Measurements from ENCODE around the gene RHOB.

DNA sequence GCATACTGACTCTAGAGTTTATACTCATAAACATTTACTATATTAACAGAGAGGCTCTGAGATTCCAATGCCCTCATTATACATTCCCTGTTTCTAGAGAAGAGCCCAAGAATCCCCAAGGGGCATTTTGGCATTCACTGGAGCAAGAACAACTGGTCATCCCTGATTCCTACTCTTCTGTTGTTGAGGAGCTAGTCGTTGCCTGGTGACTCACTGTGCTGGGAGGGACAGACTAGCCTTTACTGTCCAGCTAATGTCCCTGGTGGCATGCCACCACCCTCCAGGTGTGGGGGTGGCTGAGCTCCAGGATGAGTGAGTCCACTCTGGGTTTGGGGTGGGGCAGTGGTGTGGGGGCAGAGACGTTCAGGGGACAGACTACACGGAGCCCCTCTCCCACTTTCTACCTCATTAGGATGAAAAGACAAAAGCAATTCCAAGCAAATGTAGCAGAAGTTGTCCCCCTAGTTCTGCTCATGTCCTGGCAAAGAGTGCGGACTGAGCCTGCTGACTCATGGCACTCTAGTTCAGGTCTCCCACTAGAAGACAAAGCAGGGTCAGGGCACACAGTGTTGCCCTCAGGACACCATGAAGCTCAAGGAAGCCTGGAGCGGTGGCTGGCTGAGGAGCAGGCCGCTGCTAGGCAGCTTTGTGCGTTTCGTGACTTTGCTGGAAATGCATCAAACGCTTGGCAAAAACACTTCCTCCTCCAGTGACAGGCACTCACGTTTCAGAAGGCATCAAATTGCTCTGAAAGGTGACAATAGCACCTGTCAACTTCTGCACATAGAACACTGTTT, 49.4 kb downstream of the RHOB start:
- TF ChIP-seq TAF1 (IDR thresholded peaks at IDR 0.05; ENCODE audit: borderline replicate concordance, insufficient read depth, low read length) = no peak
- TF ChIP-seq POLR2AphosphoS5 (IDR thresholded peaks at IDR 0.05; ENCODE audit: low read depth, low read length) = no peak
- TF ChIP-seq, protein P1, sequence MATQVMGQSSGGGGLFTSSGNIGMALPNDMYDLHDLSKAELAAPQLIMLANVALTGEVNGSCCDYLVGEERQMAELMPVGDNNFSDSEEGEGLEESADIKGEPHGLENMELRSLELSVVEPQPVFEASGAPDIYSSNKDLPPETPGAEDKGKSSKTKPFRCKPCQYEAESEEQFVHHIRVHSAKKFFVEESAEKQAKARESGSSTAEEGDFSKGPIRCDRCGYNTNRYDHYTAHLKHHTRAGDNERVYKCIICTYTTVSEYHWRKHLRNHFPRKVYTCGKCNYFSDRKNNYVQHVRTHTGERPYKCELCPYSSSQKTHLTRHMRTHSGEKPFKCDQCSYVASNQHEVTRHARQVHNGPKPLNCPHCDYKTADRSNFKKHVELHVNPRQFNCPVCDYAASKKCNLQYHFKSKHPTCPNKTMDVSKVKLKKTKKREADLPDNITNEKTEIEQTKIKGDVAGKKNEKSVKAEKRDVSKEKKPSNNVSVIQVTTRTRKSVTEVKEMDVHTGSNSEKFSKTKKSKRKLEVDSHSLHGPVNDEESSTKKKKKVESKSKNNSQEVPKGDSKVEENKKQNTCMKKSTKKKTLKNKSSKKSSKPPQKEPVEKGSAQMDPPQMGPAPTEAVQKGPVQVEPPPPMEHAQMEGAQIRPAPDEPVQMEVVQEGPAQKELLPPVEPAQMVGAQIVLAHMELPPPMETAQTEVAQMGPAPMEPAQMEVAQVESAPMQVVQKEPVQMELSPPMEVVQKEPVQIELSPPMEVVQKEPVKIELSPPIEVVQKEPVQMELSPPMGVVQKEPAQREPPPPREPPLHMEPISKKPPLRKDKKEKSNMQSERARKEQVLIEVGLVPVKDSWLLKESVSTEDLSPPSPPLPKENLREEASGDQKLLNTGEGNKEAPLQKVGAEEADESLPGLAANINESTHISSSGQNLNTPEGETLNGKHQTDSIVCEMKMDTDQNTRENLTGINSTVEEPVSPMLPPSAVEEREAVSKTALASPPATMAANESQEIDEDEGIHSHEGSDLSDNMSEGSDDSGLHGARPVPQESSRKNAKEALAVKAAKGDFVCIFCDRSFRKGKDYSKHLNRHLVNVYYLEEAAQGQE (IDR thresholded peaks at IDR 0.05; ENCODE audit: insufficient read depth in 1 of 2, low read depth in 2 of 2, low read length in 2 of 2) = no peak

Data from PFSK-1 (cell line).